ENCODE data around the gene DLEU7. TPM values are rescaled to one million over a fixed set of nuclear protein-coding genes. Genes with fewer than 3 reads are reported as not detected.

DLEU7 gene
- total RNA-seq, 2 experiments from 2014 or later = not detected

- intact Hi-C loops (cut with micrococcal nuclease) = no loop called here
Measured at GRCh38 chr13:50783066-50783465, 60.4 kb downstream of the DLEU7 start.

DNA sequence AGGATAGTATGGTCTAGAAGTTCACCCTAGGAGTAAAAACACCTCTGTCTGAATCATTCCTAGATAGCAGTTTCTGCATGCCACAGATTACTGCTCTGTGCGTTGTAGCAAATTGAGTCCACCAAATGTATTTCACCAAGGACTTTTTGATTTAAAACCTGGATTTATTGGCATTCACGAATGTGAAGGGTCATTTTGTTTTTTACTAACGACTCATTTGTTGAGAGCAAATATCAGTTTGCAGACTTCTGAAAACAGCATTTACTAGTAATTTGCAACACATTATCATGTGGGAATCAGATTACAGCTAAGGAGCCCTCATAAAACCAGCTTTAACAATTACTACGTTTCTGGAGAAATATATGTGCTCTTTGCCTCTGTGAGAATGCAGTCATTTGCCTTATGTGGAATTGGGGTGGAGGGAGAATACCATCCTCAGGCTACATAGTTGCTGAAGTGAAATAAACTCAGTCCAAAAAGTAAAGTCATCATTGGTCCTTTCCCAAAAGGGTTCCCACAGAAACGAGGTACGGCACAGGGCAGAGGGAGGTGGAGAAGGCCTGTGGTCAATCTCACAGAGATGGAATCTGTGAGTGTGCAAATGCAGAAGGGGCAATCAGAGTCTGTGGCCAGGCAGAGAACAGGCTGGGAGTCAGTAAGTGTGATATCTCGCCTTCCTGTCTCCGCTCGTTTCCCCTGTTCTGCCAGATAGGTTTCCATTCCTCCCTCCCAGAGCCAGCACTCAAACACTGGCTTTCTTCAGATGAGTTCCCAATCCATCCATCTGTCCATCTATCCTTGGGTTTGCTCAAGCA, 63.1 kb downstream of the DLEU7 start:
- Mint-ChIP-seq H3K4me1 (ENCODE audit: low read depth) (no peaks in the 10 kb centered on the region), H3K4me3 (no peak overlapping the region), H3K27ac (no peak overlapping the region), H3K9me3 (peaks cover 6% of the 10 kb centered on the region), H3K27me3 (peaks cover 9% of the 10 kb centered on the region), H3K36me3 (no peaks in the 10 kb centered on the region)
- POLR2A ChIA-PET = no interaction called here
- intact Hi-C loops (cut with micrococcal nuclease) = no loop called here
- no peak for DNase-seq
- CTCF ChIA-PET = no interaction called here

More at GRCh38 chr13:50783066-50783465, 60.4 kb downstream of the DLEU7 start:
- ChIA-PET CTCF (interaction anchor here (1.3 kb wide), 2 partner anchors 31 to 805 kb away, joined by 3 to 4 read pairs; no protein-coding TSS in a partner anchor), POLR2A (no interaction called here)
- DNase-seq = no peak
- Mint-ChIP-seq H3K27me3 (peaks cover 1% of the 10 kb centered on the region), H3K4me1 (ENCODE audit: low read depth) (no peaks in the 10 kb centered on the region), H3K9me3 (no peaks in the 10 kb centered on the region), H3K36me3 (no peaks in the 10 kb centered on the region), H3K27ac (no peak overlapping the region), H3K4me3 (no peak overlapping the region)

- DNase-seq = no peak
- peaks cover 8% of the 10 kb centered on the region for H3K9me3 Mint-ChIP-seq
- POLR2A ChIA-PET = no interaction called here
- H3K27ac Mint-ChIP-seq = no peak overlapping the region
- peaks cover 11% of the 10 kb centered on the region for H3K27me3 Mint-ChIP-seq
- CTCF ChIA-PET = no interaction called here
- intact Hi-C loops (cut with micrococcal nuclease) = no loop called here
- no peak overlapping the region for H3K4me3 Mint-ChIP-seq
- no peaks in the 10 kb centered on the region for H3K36me3 Mint-ChIP-seq
- H3K4me1 Mint-ChIP-seq (ENCODE audit: low read depth) = no peaks in the 10 kb centered on the region
Measured at GRCh38 chr13:50779443-50780200, 63.9 kb downstream of the DLEU7 start.

Other genes with a start within 250 kb of the DLEU7 start
- gene RNASEH2B, start 66.1 kb upstream of the DLEU7 start, total RNA-seq = 10 to 100 TPM; 40.8 to 48.4 TPM